ENCODE results near the gene VDAC1. TPM values are rescaled to one million over a fixed set of nuclear protein-coding genes. Genes with fewer than 3 reads are reported as not detected.

Gene VDAC1
- total RNA-seq, 2 experiments from 2014 or later, result 46.8 to 50.9 TPM

DNA sequence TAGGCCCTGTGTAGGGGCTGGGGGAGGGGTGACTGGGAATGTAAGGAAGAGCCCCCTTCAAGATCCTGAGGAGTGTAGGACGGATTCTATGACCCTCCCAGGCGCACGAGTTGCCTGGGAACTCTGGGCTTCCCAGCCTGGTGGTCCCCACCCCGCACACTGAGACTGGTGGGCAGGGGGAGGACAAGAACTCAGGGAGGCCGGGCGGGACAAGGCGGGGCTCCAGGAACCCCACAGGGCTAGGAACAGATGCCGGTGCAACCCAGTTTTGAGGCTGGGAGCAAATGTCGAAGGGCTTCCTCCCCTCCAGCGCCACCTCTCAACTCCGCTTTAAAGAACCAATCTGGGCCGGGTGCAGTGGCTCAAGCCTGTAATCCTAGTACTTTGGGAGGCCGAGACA, 1.3 kb upstream of the VDAC1 start:
- no peak for ATAC-seq (ENCODE audit: poor library complexity)
- peak overlapping the region; percentile 92 for H3K4me3 Mint-ChIP-seq
- H3K9me3 ChIP-seq (ENCODE audit: control insufficient read depth in 1 of 2, insufficient read depth in 1 of 2, low read length in 2 of 2), result no peaks in the 10 kb centered on the region
- H3K27ac Mint-ChIP-seq, result peak overlapping the region; percentile 97
- H3K4me3 ChIP-seq (ENCODE audit: low read length), result no peak overlapping the region
- H3K27me3 Mint-ChIP-seq, result peaks cover 3% of the 10 kb centered on the region
- peaks cover 42% of the 10 kb centered on the region for H3K4me1 ChIP-seq (ENCODE audit: insufficient read depth, low read length)
- ChIA-PET POLR2A (interaction anchor here (0.9 to 3.0 kb wide), 2 partner anchors 143 to 171 kb away, joined by 3 to 18 read pairs; partner anchors contain the start of gene SKP1), CTCF (interaction anchor here (1.8 kb wide), 1 partner anchor 34 kb away, joined by 11 read pairs; no protein-coding TSS in a partner anchor)
- no peaks in the 10 kb centered on the region for H3K9me3 Mint-ChIP-seq
- no peak overlapping the region for H3K27ac ChIP-seq (ENCODE audit: low read depth in 1 of 2, low read length in 2 of 2)
- TF ChIP-seq, protein P1, sequence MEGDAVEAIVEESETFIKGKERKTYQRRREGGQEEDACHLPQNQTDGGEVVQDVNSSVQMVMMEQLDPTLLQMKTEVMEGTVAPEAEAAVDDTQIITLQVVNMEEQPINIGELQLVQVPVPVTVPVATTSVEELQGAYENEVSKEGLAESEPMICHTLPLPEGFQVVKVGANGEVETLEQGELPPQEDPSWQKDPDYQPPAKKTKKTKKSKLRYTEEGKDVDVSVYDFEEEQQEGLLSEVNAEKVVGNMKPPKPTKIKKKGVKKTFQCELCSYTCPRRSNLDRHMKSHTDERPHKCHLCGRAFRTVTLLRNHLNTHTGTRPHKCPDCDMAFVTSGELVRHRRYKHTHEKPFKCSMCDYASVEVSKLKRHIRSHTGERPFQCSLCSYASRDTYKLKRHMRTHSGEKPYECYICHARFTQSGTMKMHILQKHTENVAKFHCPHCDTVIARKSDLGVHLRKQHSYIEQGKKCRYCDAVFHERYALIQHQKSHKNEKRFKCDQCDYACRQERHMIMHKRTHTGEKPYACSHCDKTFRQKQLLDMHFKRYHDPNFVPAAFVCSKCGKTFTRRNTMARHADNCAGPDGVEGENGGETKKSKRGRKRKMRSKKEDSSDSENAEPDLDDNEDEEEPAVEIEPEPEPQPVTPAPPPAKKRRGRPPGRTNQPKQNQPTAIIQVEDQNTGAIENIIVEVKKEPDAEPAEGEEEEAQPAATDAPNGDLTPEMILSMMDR (IDR thresholded peaks at IDR 0.05), result no peak
- H3K4me1 Mint-ChIP-seq (ENCODE audit: low read depth), result peaks cover 35% of the 10 kb centered on the region
- H3K36me3 Mint-ChIP-seq (ENCODE audit: low read depth), result peaks cover 20% of the 10 kb centered on the region
- DNase-seq, result peak in 1 of 14 experiments; percentile 39
- H3K36me3 ChIP-seq (ENCODE audit: insufficient read depth, low read length), result peaks cover 4% of the 10 kb centered on the region
- intact Hi-C loops (cut with DNase I, micrococcal nuclease), result loop anchor here in 1 of 2 experiments (5.0 to 10.0 kb wide), 2 partner anchors 361 to 729 kb away; partner anchors contain the start of genes CAMLG and CDKL3
- H3K27me3 ChIP-seq (ENCODE audit: control insufficient read depth in 1 of 2, insufficient read depth in 2 of 2, low read length in 2 of 2), result no peaks in the 10 kb centered on the region

GRCh38 chr5:134005417-134006061, 764 bp upstream of the VDAC1 start:
- ATAC-seq (ENCODE audit: poor library complexity), result no peak
- intact Hi-C loops (cut with DNase I, micrococcal nuclease), result loop anchor here (1.0 to 10.0 kb wide), 4 partner anchors 37 to 729 kb away; partner anchors contain the start of genes C5orf15 (in 1 of the 2), CAMLG (in 1 of the 2), CDKL3 (in 1 of the 2) and TCF7 (in 1 of the 2)
- Mint-ChIP-seq H3K27ac (peak overlapping the region; percentile 97), H3K36me3 (ENCODE audit: low read depth) (peaks cover 22% of the 10 kb centered on the region), H3K4me3 (peak overlapping the region; percentile 92), H3K27me3 (no peaks in the 10 kb centered on the region), H3K4me1 (ENCODE audit: low read depth) (peaks cover 41% of the 10 kb centered on the region), H3K9me3 (no peaks in the 10 kb centered on the region)
- TF ChIP-seq, protein P1 (IDR thresholded peaks at IDR 0.05), result no peak
- Histone ChIP-seq H3K4me1 (ENCODE audit: insufficient read depth, low read length) (peaks cover 46% of the 10 kb centered on the region), H3K27ac (ENCODE audit: low read depth in 1 of 2, low read length in 2 of 2) (peak overlapping the region; percentile 77 to 91), H3K27me3 (ENCODE audit: control insufficient read depth in 1 of 2, insufficient read depth in 2 of 2, low read length in 2 of 2) (no peaks in the 10 kb centered on the region), H3K9me3 (ENCODE audit: control insufficient read depth in 1 of 2, insufficient read depth in 1 of 2, low read length in 2 of 2) (no peaks in the 10 kb centered on the region), H3K4me3 (ENCODE audit: low read length) (peak overlapping the region; percentile 85), H3K36me3 (ENCODE audit: insufficient read depth, low read length) (peaks cover 5% of the 10 kb centered on the region)
- CTCF ChIA-PET, result interaction anchor here (1.4 to 1.8 kb wide), 2 partner anchors 21 to 34 kb away, joined by 7 to 11 read pairs; no protein-coding TSS in a partner anchor
- POLR2A ChIA-PET, result interaction anchor here (0.6 to 3.0 kb wide), 20 partner anchors 9 to 954 kb away, joined by 3 to 22 read pairs (median 4); partner anchors contain the start of genes CAMLG, HSPA4, PCBD2 and PPP2CA
- DNase-seq, result peak in 1 of 14 experiments; percentile 5

DNA sequence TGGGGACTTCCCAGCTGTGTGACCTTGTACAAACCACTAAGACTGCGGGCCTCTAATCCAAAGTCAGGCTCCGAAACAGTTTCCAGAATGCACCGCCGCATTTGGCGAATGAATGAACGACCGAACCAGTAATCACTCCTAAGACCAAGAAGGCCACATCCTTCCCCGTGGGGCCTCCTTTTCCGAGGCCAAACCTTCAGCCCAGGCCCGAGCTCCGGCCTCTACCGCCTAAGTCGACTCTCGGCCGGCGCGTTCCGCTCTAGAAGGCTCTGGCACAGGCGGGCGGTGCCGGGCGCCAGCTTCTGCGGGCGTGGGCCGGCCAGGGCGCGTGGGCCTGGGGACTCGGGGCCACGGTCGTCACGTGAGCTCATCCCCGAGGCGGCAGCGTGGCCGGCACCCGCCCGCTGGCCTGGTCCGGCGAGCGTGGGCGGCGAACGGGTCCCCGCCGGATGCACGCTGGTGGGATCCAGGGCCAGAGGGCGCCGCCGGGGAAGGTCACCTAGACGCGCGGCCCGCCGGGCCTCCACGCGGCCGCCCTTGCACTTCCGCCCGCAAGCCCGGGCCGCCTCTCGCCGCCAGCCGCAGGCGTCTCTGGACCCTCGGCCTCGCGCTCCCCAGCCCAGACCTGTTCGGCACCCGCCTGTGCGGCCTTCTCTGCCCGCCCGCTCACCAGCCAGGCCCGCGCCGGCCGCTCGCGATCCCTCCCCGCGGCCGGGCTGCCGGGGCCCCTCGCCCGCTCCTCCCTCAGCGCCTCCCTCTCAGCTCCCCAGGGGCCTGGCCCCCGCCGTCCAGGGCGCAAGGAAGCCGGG, 754 bp downstream of the VDAC1 start:
- DNase-seq (peak in 12 of 14 experiments; percentile 3 to 77 (median 23)), ATAC-seq (ENCODE audit: poor library complexity) (no peak)
- CTCF ChIA-PET, result interaction anchor here (1.2 to 1.8 kb wide), 4 partner anchors 23 to 36 kb away, joined by 4 to 11 read pairs (median 6); no protein-coding TSS in a partner anchor
- peak overlapping the region; percentile 99 for H3K4me3 Mint-ChIP-seq
- no peaks in the 10 kb centered on the region for H3K27me3 ChIP-seq (ENCODE audit: control insufficient read depth in 1 of 2, insufficient read depth in 2 of 2, low read length in 2 of 2)
- H3K4me3 ChIP-seq (ENCODE audit: low read length), result peak overlapping the region; percentile 85
- H3K36me3 ChIP-seq (ENCODE audit: insufficient read depth, low read length), result peaks cover 8% of the 10 kb centered on the region
- peak overlapping the region; percentile 55 to 91 for H3K27ac ChIP-seq (ENCODE audit: low read depth in 1 of 2, low read length in 2 of 2)
- intact Hi-C loops (cut with DNase I, micrococcal nuclease), result loop anchor here (2.0 to 10.0 kb wide), 4 partner anchors 31 to 731 kb away; partner anchors contain the start of genes C5orf15 (in 1 of the 2), CAMLG (in 1 of the 2) and PPP2CA (in 1 of the 2)
- peaks cover 54% of the 10 kb centered on the region for H3K4me1 ChIP-seq (ENCODE audit: insufficient read depth, low read length)
- no peaks in the 10 kb centered on the region for H3K9me3 ChIP-seq (ENCODE audit: control insufficient read depth in 1 of 2, insufficient read depth in 1 of 2, low read length in 2 of 2)
- peaks cover 56% of the 10 kb centered on the region for H3K4me1 Mint-ChIP-seq (ENCODE audit: low read depth)
- H3K36me3 Mint-ChIP-seq (ENCODE audit: low read depth), result peaks cover 25% of the 10 kb centered on the region
- H3K9me3 Mint-ChIP-seq, result no peaks in the 10 kb centered on the region
- no peaks in the 10 kb centered on the region for H3K27me3 Mint-ChIP-seq
- peak overlapping the region; percentile 97 for H3K27ac Mint-ChIP-seq
- TF ChIP-seq, protein P1 (IDR thresholded peaks at IDR 0.05), result no peak
- POLR2A ChIA-PET, result interaction anchor here (1.0 to 3.0 kb wide), 18 partner anchors 12 to 952 kb away, joined by 3 to 22 read pairs (median 4); partner anchors contain the start of genes C5orf15, CAMLG, CDKN2AIPNL and HSPA4
